Activated CD4-positive, alpha-beta T cell treated with anti-CD3 and anti-CD28 coated beads, Interleukin-2, amount 50 U/mL, for 48 hours (primary cell): ENCODE results near the gene NRTN.
"Not testable (repeated sequence)": the region's sequence is repeated elsewhere in the genome, so short reads cannot be mapped to it uniquely, and the experiment has no call there.

Source experiments
- DNase-seq, 2 experiments: peaks; one replicate each; pipeline ENCODE4 v3.0.0-alpha.2; 2020

Gene NRTN, protein sequence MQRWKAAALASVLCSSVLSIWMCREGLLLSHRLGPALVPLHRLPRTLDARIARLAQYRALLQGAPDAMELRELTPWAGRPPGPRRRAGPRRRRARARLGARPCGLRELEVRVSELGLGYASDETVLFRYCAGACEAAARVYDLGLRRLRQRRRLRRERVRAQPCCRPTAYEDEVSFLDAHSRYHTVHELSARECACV

DNA sequence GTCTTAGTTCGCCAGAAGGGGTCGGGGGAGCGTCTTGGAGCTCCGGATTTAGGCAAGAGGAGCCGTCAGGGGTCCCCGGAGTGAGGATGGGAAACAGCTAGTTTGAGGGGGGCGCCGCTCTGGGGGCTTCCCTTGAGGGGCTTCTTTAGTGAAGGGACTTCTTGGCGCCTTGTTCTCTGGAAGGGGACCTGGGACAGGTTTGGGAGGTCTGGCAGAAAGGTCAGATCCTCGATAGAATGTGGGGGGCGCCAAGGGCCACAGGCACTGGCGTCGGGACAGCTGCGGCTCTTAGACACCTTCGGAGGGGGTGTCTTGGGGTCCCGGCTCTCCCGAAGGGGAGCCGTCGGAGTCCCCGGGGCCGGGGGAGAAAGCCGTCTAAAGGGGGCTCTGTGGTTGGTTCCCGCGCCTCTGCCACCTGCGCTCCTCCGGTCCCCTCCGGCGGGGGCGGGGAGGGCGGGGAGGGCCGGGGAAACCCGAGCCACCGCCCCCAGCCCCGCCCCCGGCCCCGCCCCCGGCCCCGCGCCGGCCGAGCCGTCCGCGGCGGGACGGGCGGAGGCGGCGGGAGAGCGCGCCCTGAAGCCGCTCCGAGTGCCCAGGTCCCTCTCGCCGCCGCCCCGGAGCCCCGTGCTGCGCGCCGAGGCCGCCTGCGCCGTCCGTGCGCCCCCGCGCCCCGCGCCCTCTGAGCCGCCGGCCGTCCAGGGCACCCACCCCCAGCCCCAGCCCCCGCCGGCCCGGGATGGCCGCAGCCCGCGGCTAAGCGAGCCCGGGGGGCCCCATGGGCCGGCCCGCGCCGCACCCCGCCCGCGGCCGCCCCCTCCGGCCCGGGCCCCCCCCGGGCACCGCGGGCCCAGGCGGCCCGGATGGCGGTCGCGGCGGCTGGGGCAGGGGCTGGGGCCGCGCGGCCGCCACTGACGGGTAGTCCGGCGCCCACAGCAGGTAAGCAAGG lies at the start of gene NRTN:
NRTN (plus strand) TSS at position 552 of the 946 bp plus-strand sequence. CDS start 19,099 bp downstream, outside the sequence.
- peak; percentile 47 to 48 for DNase-seq

DNA sequence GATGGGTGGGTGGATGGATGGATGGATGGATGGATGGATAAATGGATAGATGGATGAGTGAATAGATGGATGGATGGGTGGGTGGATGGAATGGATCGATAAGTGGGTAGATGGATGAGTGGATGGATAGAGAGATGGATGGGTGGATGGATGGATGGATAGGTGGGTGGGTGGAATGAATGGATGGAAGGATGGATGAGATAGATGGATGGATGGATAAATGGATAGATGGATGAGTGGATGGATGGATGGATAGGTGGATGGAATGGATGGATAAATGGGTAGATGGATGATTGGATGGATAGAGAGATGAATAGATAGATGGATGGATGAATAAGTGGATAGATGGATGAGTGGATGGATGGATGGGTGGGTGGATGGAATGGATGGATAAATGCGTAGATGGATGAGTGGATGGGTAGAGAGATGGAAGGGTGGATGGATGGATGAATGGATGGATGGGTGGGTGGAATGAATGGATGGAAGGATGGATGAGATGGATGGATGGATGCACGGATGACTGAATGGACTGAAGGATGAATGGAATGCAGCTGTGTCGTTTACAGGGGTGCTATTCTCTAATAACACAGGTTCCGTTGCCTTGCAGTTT lies 42.2 kb upstream of the NRTN start:
- DNase-seq: no peak

DNA sequence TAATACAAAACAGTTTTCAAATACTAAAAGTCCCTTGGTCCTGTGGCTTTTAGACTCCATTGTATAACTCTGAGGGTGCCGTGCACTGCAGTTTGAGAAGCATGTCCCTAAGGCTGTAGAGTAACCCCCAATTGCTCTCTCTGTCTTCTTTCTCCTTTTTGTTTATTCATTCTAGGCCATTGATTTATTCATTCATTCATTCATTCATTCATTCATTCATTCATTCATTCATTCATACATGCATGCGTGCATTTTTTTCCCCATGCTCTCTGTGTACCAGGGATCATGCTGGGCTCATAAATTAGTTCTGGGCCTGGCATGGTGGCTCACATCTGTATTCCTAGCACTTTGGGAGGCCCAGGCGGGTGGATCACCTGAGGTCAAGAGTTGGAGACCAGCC lies 39.6 kb upstream of the NRTN start:
- no peak for DNase-seq

DNA sequence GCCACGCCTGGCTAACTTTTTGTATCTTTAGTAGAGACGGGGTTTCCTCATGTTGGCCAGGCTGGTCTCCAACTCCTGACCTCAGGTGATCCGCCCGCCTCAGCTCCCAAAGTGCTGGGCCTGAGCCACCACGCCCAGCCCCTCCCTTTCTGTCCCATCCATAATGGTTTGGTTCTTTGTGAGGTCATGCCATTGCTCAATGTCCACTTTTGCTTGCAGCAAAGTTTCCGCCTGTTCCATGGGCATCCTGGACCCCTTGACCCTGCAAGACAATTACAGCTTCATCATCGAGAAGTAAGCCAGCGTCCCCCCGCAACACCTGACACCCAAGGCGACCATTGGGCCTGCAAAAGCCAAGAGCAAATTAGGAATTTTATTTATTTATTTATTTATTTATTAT lies 36.9 kb upstream of the NRTN start:
- DNase-seq: no peak

DNA sequence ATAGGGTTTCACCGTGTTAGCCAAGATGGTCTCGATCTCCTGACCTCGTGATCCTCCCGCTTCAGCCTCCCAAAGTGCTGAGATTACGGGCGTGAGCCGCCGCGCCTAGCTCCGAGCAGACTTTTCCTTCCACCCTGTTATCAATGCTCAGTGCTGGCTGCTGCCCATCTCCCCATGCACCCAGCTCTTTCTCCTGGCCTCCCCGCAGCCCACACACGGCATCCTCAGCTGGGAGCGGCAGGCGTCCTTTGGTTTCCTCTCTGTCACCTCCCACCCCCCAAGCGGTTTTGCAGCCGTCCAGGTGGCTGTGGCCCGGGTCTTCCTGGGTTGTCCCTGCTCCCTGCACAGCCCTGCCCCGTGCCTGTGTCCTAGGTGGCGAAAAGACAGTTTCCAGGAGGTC lies 32.5 kb upstream of the NRTN start:
- no peak for DNase-seq

DNA sequence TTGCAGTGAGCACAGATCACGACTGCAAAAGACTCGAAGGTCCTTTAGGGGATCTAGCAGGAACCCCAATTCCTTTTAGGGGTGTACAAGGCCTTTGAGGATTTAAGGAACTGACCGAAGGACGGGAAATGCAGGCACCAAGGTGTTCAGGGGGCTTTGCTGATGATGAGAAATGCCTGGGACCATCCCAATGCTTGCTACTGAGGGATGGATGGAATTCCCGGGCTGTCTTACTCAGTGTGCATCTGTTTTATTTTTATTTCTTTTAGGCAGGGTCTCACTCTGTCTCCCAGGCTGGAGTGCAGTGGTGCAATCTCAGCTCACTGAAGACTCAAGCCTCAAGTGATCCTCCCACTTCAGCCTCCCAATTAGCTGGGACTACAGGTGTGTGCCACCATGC lies 31.6 kb upstream of the NRTN start:
- no peak for DNase-seq

DNA sequence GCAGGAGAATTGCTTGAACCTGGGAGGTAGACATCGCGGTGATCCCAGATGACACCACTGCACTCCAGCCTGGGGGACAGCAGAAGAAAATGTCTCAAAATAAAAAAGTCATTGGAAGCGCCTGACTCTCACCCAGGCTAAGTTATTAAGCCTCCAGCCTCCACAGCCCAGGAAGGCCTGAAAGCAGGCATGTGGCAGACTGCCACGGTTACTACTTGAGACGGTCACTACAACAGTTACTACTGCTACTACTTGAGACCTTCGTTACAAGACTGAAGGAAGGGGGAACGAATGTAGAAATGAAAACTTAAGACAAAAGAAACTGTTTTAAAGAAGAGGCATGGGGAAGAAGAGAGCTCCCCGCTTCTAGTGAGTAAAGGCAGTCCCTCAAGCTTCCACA lies 29.9 kb upstream of the NRTN start:
- DNase-seq: no peak

DNA sequence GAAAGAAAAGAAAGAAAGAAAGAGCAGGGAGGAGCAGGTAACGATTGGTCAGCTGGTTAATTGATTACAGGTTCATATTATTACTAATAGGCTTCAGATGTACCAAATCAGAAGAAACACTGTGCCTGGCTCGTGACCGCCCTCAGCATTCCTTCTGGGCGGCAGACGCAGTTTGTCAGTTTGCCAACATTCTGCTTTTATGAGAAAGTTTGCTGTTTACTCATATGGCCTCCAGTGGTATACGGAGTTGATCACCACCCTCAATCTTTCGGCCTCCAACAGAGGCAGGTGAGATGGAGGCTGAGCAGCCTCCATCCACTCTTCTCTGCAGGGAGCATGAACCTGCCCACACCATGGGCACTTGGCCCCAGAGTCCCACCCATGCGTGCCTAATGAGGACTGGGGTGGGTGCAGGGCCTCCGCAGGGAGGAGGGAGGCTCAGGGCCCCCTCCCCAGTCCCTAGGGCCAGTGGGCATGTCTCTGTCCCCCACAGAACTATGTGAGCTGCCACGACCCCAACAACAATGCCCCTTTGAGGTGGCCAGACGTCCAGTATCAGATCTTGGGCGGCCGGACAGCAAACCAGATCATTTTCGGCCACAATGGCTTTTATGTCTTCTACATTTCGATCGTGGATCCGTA lies 29.1 kb upstream of the NRTN start:
- no peak for DNase-seq

DNA sequence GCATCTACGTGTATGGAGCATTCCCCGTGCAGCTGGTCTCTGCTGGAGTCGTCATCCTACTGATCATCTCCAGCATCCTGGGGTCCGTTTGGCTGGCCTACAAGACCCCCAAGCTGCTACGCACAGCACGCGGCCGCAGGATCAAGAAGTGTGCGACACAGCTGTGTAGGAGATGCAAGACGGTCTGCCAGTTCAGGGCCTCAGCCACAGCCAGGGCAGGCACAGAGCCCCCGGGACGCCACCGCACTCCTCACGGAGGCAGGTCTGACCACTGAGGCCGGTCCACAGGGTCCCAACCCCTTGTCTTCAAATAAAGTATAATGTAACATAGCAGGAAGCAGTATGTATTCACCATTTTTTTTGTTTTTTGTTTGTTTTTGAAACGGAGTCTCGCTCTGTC lies 26.5 kb upstream of the NRTN start:
- DNase-seq: no peak

DNA sequence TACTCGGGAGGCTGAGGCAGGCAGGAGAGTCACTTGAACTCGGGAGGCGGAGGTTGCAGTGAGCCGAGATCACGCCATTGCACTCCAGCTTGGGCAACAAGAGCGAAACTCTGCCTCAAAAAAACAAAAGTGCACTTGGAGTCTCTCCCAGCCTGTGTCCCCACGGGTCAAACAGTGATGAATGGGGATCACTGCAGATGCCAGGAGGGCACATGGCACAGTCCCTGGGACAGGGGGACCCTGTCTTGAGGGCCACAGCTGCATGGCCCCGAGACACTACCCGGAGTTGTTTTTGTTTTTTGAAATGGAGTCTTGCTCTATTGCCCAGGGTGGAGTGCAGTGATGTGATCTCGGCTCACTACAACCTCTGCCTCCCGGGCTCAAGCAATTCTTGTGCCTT lies 24.0 kb upstream of the NRTN start:
- DNase-seq: not testable (repeated sequence)

DNA sequence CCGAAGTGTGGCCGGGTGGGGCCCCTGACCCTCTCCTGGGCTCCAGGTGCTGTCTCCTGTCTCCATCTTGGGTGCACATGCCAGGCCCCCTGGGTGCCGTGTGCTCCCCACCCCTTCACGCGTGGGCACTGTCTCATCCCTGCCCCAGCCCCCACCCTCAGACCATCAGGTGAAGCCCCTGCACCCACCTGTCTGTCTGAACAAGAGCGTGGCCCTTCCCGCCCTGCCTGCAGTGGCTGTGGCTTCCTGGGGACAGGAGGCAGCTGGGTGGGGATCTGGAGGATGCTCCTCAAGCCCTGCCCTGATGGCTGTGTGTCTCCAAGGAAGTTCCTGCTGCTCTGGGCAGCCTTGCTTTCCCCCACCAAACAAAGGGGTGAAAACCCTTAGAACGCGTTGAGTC lies 22.5 kb upstream of the NRTN start:
- no peak for DNase-seq

DNA sequence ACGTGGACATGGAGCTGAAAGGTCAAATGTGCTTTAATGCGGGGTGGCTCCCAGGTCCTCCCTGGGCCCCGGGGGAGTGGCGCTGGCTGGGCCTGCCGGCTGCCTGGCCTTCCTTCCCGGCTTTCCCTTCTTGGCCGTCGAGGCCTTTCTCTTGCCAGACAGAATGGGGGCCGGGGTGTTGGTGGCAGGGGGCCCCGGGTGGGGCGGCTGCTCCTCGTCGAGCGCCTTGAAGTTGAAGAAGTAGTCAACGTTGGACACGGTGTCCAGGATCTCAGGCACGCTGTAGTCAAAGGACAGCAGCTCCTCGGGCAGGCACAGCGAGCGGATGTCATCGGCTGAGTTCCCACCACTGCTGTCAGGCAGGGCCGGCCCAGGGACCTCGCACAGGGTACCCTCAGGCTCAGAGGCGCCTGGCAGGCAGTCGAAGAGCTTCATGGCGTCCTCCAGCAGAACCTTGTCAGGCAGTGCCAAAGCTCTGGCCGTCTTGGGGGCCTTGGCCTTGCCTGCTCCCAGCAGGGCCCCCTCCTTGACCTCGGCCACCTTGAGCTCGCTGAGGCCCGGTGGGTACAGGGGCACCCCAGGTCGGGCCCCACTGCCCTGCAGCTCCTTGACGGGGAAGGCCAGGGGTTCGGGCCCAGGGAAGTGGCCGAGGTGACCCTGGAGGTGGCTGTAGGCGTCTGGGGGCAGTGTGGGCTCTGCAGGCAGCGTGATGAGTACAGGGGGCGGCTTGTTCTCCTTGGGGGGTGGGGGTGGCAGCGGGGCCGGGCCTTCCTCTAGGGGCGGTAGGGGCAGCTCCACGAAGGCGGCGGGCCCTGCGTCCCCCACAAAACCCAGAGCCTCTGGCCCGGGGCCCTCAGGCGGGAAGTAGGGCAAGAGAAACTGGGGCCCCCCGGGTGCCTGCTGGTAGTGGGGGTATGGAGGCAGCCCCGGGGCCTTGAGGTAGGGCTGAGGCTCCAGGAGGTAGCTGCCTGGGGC lies 21.6 kb upstream of the NRTN start:
- DNase-seq: no peak

DNA sequence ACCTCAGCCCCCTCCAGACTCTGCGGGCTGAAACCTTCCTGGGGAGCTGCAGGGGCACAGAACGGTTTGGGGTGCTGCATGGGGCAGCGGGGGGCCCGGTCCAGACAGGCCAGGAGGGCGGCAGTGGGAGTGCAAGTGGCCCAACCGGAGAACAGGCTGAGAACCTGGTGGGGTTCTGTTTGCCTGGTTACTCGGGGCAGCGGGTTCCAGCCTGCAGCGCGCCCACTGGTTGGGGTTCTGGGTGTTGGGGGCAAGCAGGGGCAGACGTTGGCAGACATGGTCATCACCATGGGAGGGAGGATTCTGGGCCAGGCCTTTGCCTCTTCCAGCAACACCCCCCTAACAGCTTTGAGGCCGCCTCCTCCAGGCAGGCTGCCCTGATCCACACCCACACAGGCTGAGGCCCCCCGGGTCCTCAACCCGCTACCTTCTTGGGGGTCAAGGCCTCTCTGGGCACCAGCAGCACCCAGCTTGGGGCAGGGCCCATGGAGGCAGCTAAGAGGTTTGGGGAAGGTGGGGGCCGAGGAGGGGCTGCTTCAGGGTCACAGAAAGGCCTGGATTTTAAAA lies 20.2 kb upstream of the NRTN start, which contains the start of gene PRR22:
PRR22 (minus strand) TSS at position 166 of the 567 bp plus-strand sequence; CDS start at position 80, 86 bp downstream.
- no peak for DNase-seq

DNA sequence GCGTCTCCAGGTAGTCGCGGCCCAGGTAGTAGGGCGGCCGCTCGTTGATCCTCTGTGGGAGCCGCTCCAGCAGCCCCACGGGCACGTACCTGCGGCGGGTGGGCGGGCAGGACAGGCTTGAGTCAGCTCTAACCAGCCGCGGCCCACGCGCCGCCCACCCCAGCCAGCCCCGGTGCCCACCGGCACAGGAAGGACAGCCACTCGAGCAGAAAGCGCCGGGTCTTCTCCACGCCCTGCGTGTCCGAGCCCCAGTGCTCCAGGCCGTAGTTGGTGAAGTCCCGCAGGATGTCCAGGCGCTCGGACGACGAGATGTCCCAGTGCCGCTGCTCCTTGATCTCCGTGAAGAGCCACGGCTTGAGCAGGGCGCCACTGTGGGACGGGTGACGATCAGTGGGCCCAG lies 19.4 kb upstream of the NRTN start:
- no peak for DNase-seq

DNA sequence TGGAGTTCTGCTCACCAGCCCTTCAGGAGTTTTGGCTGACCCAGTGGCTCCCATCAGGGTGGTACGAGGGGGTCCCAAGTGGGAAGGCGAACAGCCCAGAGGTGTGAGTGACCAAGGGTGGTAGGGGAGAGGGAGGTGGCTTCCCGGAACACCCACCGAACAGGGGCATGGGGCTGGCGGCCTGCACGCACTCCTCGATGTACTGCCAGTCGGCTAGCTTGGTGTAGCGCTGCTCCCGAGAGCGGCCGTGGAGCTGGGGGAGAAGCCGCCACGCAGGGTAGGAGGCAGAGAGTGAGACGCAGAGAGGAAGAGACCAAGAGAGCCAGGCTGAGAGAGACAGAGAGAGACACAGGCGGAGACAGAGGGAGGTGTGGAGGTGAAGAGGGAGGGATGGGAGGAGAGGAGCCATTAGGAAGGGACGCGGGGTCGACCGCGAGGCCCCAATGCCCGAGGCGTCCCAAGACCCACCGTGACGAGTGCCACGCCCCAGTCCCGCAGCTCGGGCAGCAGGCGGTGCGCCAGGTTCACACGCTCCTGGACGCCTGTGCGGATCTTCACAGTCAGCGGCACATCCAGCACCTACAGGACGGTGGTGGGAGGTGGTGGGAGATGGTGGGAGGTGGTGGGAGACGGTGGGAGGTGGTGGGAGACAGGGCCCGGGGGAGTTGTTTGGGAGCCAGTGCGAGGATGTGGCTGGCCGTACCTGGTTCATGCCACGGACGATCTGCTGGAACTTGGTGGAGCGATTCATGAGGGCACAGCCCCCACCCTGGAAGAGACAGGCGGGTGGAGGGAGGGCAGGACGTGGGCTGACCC lies 18.1 kb upstream of the NRTN start:
- DNase-seq: no peak

DNA sequence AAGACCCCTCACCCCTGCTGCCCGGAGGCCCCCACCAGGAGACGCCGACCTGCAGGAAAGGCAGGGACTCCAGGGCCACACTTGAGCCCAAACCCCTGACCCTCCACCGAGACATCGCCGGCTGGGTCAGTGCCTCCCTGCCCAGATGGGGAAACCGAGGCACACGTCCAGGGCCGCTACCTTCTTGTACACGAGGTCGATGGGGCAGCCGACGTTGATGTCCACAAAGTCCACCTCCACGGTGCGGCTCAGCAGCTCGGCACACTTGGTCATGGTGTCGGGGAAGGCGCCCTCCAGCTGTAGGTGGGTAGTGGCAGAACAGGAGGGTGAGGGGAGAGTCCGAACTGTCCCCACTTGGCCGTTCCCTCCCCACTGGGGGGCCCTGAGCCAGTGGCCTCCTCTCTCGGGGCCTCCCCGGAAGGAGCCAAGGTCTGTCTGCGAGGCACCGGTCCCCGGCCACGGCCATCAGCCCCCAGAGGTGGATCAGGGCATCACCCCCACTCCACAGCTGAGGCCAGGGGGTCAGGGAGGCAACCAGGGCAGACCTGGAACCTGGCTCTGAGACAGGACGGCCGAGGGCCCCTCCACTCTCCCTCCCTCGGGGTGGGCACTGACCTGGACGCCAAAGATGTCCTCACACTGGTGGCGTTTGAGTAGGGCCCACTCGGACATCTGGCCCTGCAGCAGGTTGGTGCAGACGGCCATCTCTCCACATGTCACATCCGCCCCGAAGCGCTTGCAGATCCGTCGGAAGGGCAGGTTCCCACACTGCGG lies 17.3 kb upstream of the NRTN start:
- DNase-seq: no peak

DNA sequence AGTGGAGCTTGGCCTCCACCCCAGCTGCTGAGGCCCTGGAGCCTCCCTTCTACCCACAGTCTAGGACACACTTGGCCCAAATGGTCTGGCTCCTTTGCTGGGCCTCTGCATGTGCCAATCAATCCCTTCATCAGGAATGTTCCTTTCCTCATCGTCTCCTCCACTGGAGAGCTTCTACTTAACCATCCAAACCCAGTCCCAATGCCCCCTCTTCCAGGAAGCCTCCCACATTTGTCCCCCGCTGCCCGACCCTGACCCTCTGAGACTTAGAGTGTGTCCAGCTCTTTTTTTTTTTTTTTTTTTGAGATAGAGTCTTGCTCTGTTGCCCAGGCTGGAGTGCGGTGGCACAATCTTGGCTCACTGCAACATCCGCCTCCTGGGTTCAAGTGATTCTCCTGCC lies 16.4 kb upstream of the NRTN start:
- no peak for DNase-seq

DNA sequence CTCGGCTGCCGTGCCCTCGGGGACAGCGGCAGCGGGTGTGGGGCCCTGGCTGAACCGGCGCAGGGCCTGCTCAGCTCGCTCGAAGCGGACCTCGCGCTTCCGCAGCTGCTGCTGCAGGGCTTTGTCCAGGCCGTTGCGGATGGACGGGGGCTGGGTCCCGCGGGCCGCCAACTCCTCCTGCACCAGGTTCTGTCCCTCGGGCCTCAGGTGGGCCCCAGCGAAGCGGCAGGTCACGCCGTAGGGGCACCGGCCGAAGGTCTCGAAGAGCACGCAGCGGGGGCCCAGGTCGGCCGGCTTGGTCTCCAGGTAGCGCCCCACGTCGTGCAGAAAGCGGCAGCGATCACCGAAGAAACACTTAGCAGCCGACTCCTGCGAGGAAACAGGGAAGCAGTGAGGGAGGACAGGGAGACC lies 15.5 kb upstream of the NRTN start:
- no peak for DNase-seq

DNA sequence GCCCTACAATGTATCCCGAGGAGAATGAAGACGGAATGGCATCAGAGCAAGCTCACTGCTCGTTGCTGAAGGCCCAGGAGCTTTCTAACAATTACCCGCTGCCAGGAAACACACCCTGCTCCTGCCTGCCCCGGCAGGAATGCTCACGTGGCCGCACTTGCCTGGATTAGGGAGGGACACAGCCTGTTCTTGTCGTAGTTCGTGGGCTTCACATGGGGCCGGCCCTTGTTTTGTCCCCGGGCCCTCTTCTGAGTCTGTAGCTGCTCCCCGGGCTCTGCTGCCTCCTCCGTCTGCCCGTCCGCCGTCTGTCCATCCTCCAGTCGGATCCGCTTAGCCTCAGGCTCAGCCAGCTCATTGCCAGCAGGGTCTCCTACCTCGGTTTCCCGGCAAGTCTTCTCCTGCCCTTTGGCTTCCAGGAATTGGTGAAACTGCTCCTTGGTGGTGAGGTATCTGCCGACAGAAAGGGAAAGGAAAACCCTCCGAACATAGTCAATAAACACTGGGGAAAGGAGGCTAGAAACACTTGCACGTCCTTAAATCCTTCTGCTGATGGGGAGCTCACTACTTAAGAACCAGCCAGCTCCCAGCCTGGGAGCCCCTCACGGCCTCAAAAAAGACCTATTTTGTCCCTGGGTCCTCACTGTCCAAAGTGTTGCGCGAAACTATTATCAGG lies 14.8 kb upstream of the NRTN start:
- DNase-seq: no peak
